ENCODE data around the gene ST7.
"Not testable (repeated sequence)": the region's sequence is repeated elsewhere in the genome, so short reads cannot be mapped to it uniquely, and the experiment has no call there.

Gene ST7

GRCh38 chr7:117211614-117212013 is 258.3 kb downstream of the ST7 start:
- DNase-seq (ENCODE audit: insufficient read length, low spot score) (no peak), FAIRE-seq (no peak)

- peak; percentile 40 for DNase-seq (ENCODE audit: insufficient read length, low spot score)
- FAIRE-seq = peak; percentile 86
Observed at GRCh38 chr7:117212969-117213877, 259.9 kb downstream of the ST7 start.

GRCh38 chr7:117216010-117216409 is 262.7 kb downstream of the ST7 start:
- no peak for DNase-seq (ENCODE audit: insufficient read length, low spot score)
- FAIRE-seq = no peak

- FAIRE-seq (no peak), DNase-seq (ENCODE audit: insufficient read length, low spot score) (no peak)
Observed at GRCh38 chr7:117216436-117217069, 263.3 kb downstream of the ST7 start.

DNA sequence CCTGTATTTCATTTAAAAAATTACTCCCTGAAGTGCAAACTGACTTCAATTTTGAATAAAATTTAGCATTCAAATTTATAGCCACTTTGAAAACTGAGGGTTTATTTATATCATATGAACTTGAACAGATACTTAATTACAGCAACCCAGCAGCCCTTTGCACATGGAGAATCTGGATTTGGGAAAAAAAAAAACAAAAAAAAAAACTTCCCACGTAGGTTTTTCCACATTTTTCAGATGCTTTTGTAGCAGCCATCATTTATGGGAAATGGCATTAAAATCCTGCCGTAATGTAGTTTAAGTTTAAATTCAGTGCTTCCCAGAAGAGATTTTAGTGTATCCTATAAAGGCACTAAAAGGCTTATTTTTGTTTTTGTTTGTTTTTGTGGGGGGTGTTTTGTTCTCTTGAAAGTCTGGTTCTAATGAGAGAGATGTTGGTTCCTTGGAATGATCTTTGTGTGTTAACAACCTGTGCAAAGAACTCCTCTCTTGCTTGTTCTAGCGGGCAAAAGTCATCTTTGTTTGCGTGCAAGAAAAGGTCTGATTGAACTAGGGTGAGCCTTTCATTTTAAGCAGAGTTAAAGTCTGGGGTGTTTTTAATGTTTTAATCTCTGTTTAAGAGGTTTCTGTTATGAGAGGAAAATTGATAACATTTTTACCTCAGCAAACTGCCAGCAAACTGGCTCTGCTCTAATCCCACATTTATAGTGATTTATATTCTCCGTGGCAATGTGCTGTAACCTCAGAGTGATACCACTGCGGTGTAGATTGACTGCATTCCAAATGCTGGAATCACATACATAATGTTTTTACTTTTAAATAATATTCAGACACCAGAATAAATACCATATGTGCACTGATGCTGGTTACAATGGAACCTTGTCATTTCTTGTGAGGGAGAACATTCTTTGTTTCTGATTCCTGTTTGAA is 264.1 kb downstream of the ST7 start:
- no peak for DNase-seq (ENCODE audit: insufficient read length, low spot score)
- FAIRE-seq = no peak

DNA sequence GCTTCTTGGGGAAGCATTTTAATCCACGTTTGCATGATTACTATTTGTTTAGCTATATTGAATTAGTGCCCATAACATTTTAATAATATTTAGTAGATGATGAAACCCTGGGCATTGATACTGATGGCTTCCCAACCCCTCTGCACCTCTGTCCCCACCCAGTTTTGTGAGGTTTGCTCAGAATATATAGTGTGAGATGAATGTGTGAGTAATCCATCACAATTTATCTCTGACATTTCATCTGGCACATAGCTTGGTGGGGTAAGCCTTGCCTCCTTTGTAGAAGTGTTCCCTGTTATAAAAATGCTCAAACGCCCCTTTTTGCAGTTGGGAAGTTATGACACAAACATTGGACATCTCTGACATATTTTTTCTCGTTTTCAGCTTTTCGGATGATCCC is 265.4 kb downstream of the ST7 start:
- FAIRE-seq = no peak
- no peak for DNase-seq (ENCODE audit: insufficient read length, low spot score)

DNA sequence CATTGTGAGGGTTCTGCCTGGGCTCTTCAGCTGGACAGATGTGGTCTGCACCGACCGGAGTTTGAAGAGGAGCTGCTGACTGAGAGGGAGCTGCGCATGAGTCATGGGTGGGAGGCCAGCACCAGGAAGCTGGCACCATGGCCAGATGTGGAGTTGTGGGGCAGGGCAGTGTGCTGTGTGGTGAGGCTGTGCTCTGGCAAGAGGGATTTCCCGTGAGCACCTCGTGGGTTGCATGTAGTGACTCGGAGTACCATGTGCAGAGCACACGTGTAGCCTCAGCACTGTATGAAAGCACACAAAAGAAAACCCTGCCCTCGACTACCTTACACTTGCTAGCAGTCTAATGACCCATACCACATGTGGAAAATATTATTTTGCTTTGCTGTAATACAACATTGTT is 266.2 kb downstream of the ST7 start:
- DNase-seq (ENCODE audit: insufficient read length, low spot score) (no peak), FAIRE-seq (no peak)

DNA sequence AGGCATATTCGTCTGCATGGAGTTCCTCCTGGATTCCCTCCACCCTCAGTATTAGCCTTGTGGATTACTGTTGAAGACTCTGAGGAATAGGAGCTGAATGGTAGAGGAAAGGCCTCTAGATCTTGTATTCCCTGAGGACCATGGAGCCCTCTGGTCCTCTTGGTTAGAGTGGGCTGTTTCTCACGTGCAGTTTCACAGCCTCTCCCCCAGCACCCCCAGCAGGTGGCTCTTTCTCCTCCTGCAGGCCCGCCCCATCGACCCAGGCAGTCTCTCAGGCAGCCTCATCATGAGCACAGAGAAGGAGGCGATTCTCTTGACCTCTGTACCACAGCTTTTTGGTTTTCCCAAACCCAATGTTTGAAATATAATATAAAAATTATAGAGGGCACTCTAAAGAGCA is 267.5 kb downstream of the ST7 start:
- no peak for DNase-seq (ENCODE audit: insufficient read length, low spot score)
- no peak for FAIRE-seq

DNA sequence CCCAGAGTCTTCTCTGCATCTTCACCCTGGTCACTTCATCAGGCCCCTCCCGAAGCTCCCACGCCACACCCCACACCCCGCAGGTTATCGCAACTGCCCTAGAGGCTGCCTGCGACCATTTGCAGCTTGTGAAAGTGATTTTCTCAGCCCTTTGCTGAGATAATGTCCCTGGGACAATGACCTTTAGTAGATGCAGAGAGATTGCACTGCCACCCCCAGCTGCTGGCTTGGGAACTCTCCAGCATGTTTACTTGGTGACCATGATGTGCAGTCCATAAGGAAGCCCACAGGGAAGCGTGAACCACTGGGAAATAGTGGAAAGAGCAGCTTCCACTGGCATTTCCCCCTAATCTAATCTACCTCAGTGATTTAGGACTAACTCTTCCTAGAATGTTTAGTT is 272.2 kb downstream of the ST7 start:
- FAIRE-seq = no peak
- no peak for DNase-seq (ENCODE audit: insufficient read length, low spot score)

DNA sequence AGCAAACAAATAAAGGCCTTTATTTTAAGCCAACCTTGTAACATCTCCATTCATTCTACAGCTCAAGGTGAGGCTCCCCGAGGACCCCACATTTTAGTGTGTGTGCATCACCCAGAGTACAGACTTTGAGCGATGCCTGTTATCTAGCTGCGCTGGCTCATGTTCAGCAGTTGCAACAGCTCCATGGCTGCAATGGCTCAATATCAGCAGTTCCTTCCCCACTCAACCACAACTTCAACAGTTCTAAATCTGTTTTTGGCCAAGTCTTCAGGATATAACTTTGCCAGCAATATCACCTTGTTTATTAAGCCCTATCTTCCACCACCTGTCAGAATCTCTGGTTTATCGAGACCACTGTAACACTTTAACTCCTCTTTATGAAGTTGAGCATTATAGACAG is 273.8 kb downstream of the ST7 start:
- no peak for FAIRE-seq

GRCh38 chr7:117229350-117229749 is 276.0 kb downstream of the ST7 start:
- FAIRE-seq (no peak), DNase-seq (ENCODE audit: insufficient read length, low spot score) (no peak)

More for the DNA sequence above, 273.8 kb downstream of the ST7 start:
- no peak for DNase-seq (ENCODE audit: insufficient read length, low spot score)

- no peak for FAIRE-seq
- no peak for DNase-seq (ENCODE audit: insufficient read length, low spot score)
Observed at GRCh38 chr7:117230276-117231046, 277.2 kb downstream of the ST7 start.

GRCh38 chr7:117231047-117231359 is 277.7 kb downstream of the ST7 start:
- no peak for DNase-seq (ENCODE audit: insufficient read length, low spot score)
- no peak for FAIRE-seq

- FAIRE-seq (no peak), DNase-seq (ENCODE audit: insufficient read length, low spot score) (no peak)
Observed at GRCh38 chr7:117237646-117238045, 284.3 kb downstream of the ST7 start.

- FAIRE-seq (no peak), DNase-seq (ENCODE audit: insufficient read length, low spot score) (no peak)
Observed at GRCh38 chr7:117238472-117238871, 285.2 kb downstream of the ST7 start.

DNA sequence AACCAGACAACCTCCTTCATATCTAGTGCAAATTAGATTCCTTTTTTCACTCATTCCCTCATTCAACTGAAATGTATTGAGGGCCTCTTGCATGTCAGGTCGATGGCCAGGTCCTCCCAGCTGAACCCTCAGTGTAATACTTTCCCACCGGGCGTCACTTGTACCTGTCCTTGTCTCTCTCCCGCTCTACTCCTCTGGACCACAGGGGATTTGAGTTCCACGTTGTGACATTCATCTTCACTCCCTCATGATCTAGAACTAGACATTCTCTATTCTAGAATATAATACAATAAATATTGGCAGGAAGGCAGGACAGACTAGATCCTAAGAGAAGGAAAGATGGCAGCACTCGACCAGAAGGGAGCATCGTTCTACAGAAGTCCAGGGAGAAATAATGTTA is 285.6 kb downstream of the ST7 start:
- no peak for DNase-seq (ENCODE audit: insufficient read length, low spot score)
- no peak for FAIRE-seq

- no peak for FAIRE-seq
- DNase-seq (ENCODE audit: insufficient read length, low spot score) = no peak
Observed at GRCh38 chr7:117241088-117241487, 287.8 kb downstream of the ST7 start.

DNA sequence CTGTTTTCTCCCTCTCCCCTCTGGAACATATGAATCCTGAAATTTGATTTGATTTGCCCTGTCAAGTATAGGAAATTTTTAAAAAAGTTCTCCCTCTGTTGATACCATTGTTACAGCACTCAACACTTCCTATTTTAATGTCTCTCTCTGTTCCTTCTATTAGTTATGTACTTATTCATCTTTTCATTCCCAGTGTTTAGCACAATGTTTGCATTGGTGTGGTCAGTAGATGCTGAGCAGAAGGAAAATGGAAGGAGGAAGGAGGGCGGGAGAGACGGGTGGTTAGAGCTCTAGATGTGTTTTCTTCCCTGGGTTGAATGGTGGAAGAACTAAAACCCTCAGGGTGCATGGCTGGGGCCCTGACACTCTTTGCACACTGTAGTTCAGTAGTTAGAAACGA is 290.1 kb downstream of the ST7 start:
- DNase-seq (ENCODE audit: insufficient read length, low spot score) (no peak), FAIRE-seq (no peak)

GRCh38 chr7:117245703-117246102 is 292.4 kb downstream of the ST7 start:
- DNase-seq (ENCODE audit: insufficient read length, low spot score); FAIRE-seq: not testable (repeated sequence)

GRCh38 chr7:117247809-117248208 is 294.5 kb downstream of the ST7 start:
- no peak for FAIRE-seq

GRCh38 chr7:117248829-117249228 is 295.5 kb downstream of the ST7 start:
- no peak for DNase-seq (ENCODE audit: insufficient read length, low spot score)
- no peak for FAIRE-seq

More at GRCh38 chr7:117247809-117248208, 294.5 kb downstream of the ST7 start:
- no peak for DNase-seq (ENCODE audit: insufficient read length, low spot score)

Data from GM19239 (cell line).